NCI-H1048 (cell line): ENCODE measurements around the gene CSE1L.
"Not testable (repeated sequence)": the region's sequence is repeated elsewhere in the genome, so short reads cannot be mapped to it uniquely, and the experiment has no call there.

ENCODE experiments used
- DNase-seq: peaks from one replicate; lab custom pipeline; 2025; lab: John Stamatoyannopoulos, UW

CSE1L gene

GRCh38 chr20:49078310-49078709 lies 32.2 kb downstream of the CSE1L start:
- DNase-seq = no peak

- not testable (repeated sequence) for DNase-seq
These were observed 36.2 kb downstream of the CSE1L start for GRCh38 chr20:49082295-49082694.

GRCh38 chr20:49091104-49091503 lies 45.0 kb downstream of the CSE1L start:
- DNase-seq = no peak

DNA sequence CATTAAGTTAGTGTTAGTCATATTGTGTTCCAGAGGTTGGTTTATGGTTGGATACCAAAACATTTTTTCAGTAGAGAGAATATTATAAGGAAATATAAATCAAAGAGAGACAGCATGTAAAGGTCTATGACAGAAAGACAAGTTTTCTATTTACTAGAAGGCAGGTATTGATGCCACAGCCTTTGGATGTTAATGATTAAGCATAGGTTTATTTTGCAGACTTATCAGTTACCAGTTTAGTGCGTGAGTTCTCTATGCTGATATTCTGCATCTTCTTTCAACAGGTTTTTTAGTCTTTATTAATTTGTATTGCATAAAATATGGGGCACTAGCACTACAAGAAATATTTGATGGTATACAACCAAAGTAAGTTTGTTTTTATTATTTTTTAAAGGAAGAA lies 45.6 kb downstream of the CSE1L start:
- no peak for DNase-seq

DNA sequence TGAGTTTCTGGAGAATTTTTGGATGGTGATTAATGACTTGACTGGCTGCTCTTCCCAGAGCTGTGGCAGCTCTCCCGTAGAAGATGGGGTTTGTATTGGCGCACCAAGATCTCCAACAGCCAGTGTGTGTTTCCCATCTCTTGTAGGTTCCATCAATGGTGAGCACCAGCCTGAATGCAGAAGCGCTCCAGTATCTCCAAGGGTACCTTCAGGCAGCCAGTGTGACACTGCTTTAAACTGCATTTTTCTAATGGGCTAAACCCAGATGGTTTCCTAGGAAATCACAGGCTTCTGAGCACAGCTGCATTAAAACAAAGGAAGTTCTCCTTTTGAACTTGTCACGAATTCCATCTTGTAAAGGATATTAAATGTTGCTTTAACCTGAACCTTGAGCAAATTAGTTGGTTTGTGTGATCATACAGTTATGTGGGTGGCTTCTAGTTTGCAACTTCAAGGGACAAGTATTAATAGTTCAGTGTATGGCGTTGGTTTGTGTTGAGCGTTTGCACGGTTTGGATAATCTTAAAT lies 50.2 kb downstream of the CSE1L start:
- no peak for DNase-seq

GRCh38 chr20:49097159-49097558 lies 51.0 kb downstream of the CSE1L start:
- no peak for DNase-seq

DNA sequence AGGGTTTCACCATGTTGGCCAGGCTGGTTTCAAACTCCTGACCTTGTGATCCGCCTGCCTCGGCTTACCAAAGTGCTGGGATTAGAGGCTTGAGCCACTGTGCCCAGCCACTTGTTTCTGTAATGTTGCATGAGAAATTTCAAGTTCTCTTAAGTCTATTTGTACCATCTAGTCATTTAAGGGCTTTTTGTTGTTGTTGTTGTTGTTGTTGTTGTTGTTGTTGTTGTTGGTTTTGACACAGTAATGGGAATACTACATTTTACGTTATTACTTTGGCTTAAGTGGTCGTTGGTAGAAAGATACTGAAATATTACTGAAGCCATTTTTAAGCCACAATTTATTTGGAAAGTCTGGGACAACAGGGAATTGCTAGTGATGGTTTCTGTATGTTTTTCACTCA lies 52.0 kb downstream of the CSE1L start:
- no peak for DNase-seq

GRCh38 chr20:49099011-49099410 lies 52.9 kb downstream of the CSE1L start:
- DNase-seq = no peak

DNA sequence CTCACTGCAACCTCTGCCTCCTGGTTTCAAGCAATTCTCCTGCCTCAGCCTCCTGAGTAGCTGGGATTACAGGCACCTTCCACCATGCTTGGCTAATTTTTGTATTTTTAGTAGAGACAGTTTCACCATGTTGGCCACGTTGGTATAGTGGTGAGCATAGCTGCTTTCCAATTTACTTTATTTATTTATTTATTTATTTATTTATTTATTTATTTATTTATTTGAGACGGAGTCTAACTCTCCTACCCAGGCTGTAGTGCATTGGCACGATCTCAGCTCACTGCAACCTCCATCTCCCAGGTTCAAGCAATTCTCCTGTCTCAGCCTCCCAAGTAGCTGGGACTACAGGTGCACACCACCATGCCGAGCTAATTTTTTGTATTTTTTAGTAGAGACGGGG lies 54.2 kb downstream of the CSE1L start:
- DNase-seq = not testable (repeated sequence)

DNA sequence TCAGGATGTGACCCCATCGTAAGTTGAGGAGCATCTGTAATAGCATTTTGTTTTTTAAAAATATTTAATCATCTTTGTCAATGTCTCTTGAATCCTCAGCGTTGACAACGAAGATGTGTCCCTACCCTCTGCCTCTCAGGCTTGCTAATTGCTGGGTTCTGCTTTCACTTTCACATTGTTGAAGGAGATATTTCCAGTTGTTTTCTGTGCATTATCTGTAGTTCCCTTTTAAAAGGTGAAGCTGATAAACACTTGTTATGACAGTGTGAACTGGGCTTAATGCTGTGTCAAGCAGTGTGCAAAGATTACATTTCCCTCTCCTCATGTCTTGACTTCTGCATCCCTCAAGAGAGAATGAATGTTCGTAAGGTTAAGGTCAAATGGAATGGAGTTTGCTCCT lies 54.9 kb downstream of the CSE1L start:
- DNase-seq = no peak

DNA sequence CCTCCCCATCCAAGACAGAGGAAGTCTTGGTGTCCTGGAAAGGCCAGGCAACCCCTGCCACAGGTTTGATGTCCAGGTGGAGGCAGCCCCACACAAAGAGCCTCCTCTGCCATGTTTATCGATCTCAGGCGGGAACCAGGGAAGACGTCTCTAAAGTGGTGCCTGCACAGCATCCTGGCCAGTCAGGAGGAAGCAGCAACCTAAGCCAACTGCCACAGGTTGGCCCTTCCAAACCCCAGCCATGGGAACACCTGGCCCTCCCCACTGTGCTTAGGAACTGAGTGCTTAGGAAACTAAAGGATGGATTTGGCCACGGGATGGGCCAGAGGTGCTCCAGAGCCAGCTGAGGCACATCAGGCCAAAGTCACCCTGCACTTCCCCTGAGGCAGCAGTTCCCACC lies 56.9 kb downstream of the CSE1L start:
- DNase-seq = no peak

- no peak for DNase-seq
These were observed 57.7 kb downstream of the CSE1L start for GRCh38 chr20:49103647-49104364.

- no peak for DNase-seq
These were observed 58.2 kb downstream of the CSE1L start for GRCh38 chr20:49104365-49104648.

GRCh38 chr20:49104979-49105547 lies 59.0 kb downstream of the CSE1L start:
- DNase-seq = not testable (repeated sequence)

GRCh38 chr20:49106328-49106727 lies 60.2 kb downstream of the CSE1L start:
- DNase-seq = no peak

DNA sequence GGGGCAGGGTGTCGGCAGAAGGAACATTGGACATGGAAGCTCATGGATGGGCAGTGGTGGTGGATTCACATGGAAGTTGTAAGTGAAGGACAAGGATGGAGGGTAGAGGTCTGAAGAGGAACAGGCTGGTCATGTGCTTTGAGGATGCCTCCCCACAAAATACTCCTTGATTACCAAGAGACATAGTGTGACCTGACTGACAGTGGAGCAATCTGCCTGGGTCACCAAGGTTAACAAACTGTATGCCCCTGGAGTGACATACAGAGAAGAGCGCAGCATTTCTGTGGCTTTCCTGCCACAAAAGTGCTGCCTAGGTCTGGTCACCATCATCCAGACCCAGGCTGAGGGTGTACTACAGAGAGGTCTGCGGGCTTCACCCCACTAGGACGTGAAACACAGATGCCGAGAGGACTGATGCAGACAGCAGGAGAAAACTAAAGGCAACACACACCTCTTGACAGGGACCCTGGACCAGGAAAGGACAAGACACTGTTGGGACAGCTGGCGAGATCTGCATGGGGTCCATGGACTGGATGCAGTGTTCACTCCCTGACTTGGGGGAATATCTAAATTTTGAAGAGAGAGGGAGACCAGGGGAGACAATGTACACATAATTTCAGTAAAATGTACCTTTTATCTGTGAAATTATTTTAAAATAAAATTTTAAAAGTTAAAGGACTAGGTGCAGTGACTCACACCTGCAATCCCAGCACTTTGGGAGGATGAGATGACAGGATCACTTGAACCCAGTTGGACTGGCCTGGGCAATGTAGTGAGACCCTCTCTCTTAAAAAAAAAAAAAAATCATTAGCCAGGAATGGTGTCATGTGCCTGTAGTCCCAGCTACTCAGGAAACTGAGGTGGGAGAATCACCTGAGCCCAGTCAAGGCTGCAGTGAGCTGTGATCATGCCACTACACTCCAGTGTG lies 64.9 kb downstream of the CSE1L start:
- DNase-seq = no peak

DNA sequence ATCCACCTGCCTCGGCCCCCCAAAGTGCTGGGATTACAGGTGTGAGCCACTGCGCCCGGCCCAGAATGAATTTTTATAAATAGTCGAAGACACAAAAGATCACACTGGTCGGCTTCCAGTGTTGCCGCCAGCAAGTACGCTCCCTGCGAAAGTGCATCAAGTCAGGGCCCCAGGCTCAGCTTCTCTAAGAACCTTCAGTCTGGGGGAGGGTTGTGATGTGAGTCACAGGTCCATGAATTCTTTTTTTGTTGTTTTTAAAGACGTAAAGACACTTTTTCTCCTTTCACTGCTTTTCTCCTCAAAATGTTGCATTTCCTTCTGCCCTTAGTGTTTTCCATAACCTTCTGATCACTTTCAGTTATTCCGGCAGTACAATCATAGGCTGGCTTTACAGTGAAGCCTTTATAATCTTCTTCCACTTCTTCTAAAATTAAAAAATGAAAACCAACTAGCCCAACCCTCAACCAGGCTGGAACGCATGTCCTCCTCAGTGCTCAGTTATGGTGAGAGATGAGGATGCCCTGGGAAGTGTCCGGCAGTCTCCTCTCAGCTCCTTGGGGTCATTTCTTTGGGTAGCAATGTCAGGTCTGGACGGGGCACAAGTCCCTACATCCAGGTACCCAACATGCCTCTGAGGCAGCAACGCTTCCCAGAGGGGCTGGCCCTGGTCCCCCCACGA lies 66.6 kb downstream of the CSE1L start:
- no peak for DNase-seq

DNA sequence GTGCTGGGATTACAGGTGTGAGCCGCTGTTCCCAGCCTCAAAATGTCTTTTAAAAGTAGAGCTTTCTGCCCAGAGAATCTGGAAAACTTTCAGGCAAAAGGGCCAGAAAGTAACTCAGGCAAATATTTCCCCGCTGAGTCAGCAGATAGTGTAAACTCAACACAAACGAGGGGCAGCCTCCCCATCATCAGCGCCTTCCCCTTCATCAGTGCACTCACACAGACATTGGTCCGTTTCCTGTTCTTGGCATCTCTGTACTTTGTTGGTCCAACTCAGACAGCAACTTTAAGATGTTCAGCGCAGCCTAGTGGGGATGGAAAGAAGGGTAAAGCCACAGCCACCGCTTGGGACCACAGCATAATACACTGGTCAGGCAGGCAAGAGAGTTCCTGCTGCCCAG lies 69.5 kb downstream of the CSE1L start:
- no peak for DNase-seq

GRCh38 chr20:49118307-49118706 lies 72.2 kb downstream of the CSE1L start:
- no peak for DNase-seq

- DNase-seq = no peak
These were observed 73.9 kb downstream of the CSE1L start for GRCh38 chr20:49119988-49120387.

- DNase-seq = no peak
These were observed 76.8 kb downstream of the CSE1L start for GRCh38 chr20:49122920-49123319.

GRCh38 chr20:49123982-49124381 lies 77.9 kb downstream of the CSE1L start:
- DNase-seq = no peak
